IPS-20b (cell line): ENCODE measurements around the gene PTDSS2.

Experiments
- H3K27ac ChIP-seq: one replicate; pipeline ENCODE4 v1.5.1; 2013; ENCODE audit warnings: low read length
- H3K27me3 ChIP-seq: 2 replicates; pipeline ENCODE4 v1.6.1; 2013; ENCODE audit warnings: mild to moderate bottlenecking, low read length, inconsistent platforms; ENCODE audit not compliant: insufficient read depth
- H3K36me3 ChIP-seq: 2 replicates; pipeline ENCODE4 v1.6.1; 2013; ENCODE audit warnings: low read depth, mild to moderate bottlenecking, inconsistent platforms, low read length, moderate library complexity; ENCODE audit not compliant: insufficient read depth
- H3K4me1 ChIP-seq: 2 replicates; pipeline ENCODE4 v1.6.1; 2013; ENCODE audit warnings: mild to moderate bottlenecking, control low read depth, inconsistent platforms, low read length, moderate library complexity; ENCODE audit not compliant: insufficient read depth
- H3K4me3 ChIP-seq: 2 replicates; pipeline ENCODE4 v1.5.1; 2013; ENCODE audit warnings: mild to moderate bottlenecking, low read length, inconsistent platforms
- H3K9ac ChIP-seq: 2 replicates; pipeline ENCODE4 v1.6.1; 2013; ENCODE audit warnings: low read depth, mild to moderate bottlenecking, inconsistent platforms, low read length, moderate library complexity
- H3K9me3 ChIP-seq: 2 replicates; pipeline ENCODE4 v1.6.1; 2013; ENCODE audit warnings: mild to moderate bottlenecking, low read depth, low read length, inconsistent platforms; ENCODE audit not compliant: insufficient read depth

PTDSS2 gene

GRCh38 chr11:529728-530411, 79.8 kb downstream of the PTDSS2 start:
- Histone ChIP-seq H3K27ac (no peak overlapping the region), H3K4me1 (no peaks in the 10 kb centered on the region), H3K27me3 (no peaks in the 10 kb centered on the region), H3K4me3 (no peak overlapping the region), H3K9me3 (no peaks in the 10 kb centered on the region), H3K36me3 (peaks cover 18% of the 10 kb centered on the region; the same call in 1 of the 2 replicates), H3K9ac (no peak overlapping the region)

GRCh38 chr11:530960-531831, 81.1 kb downstream of the PTDSS2 start:
- H3K36me3 ChIP-seq, result peaks cover 18% of the 10 kb centered on the region; the same call in 1 of the 2 replicates

GRCh38 chr11:531919-532526, 81.9 kb downstream of the PTDSS2 start:
- Histone ChIP-seq H3K4me3 (no peak overlapping the region), H3K27ac (no peak overlapping the region), H3K9ac (no peak overlapping the region), H3K36me3 (peaks cover 18% of the 10 kb centered on the region; the same call in 1 of the 2 replicates), H3K4me1 (no peaks in the 10 kb centered on the region), H3K9me3 (no peaks in the 10 kb centered on the region), H3K27me3 (peaks cover 11% of the 10 kb centered on the region)

More at GRCh38 chr11:530960-531831, 81.1 kb downstream of the PTDSS2 start:
- Histone ChIP-seq H3K9ac (no peak overlapping the region), H3K9me3 (no peaks in the 10 kb centered on the region), H3K27ac (no peak overlapping the region), H3K4me1 (no peaks in the 10 kb centered on the region), H3K4me3 (no peak overlapping the region), H3K27me3 (peaks cover 3% of the 10 kb centered on the region; the same call in 1 of the 2 replicates)

- Histone ChIP-seq H3K9ac (no peak overlapping the region), H3K4me1 (peaks cover 1% of the 10 kb centered on the region; the same call in 1 of the 2 replicates), H3K27ac (no peak overlapping the region), H3K27me3 (peaks cover 16% of the 10 kb centered on the region), H3K4me3 (no peak overlapping the region), H3K36me3 (peaks cover 18% of the 10 kb centered on the region; the same call in 1 of the 2 replicates), H3K9me3 (no peaks in the 10 kb centered on the region)
Measured at GRCh38 chr11:532527-532985, 82.5 kb downstream of the PTDSS2 start.

GRCh38 chr11:532986-533585, 83.0 kb downstream of the PTDSS2 start:
- peaks cover 5% of the 10 kb centered on the region; the same call in 1 of the 2 replicates for H3K4me1 ChIP-seq
- H3K9me3 ChIP-seq, result no peaks in the 10 kb centered on the region
- H3K27ac ChIP-seq, result no peak overlapping the region
- peaks cover 18% of the 10 kb centered on the region; the same call in 1 of the 2 replicates for H3K36me3 ChIP-seq
- no peak overlapping the region for H3K9ac ChIP-seq
- peaks cover 22% of the 10 kb centered on the region for H3K27me3 ChIP-seq
- H3K4me3 ChIP-seq, result no peak overlapping the region

GRCh38 chr11:533586-534395, 83.7 kb downstream of the PTDSS2 start:
- Histone ChIP-seq H3K4me3 (peak overlapping the region; percentile 71; the same call in 1 of the 2 replicates), H3K9me3 (no peaks in the 10 kb centered on the region), H3K36me3 (peaks cover 18% of the 10 kb centered on the region; the same call in 1 of the 2 replicates), H3K27me3 (peaks cover 29% of the 10 kb centered on the region), H3K4me1 (peaks cover 5% of the 10 kb centered on the region; the same call in 1 of the 2 replicates), H3K9ac (no peak overlapping the region), H3K27ac (no peak overlapping the region)

GRCh38 chr11:534396-535209, 84.5 kb downstream of the PTDSS2 start:
- Histone ChIP-seq H3K27ac (no peak overlapping the region), H3K9me3 (no peaks in the 10 kb centered on the region)

GRCh38 chr11:535210-535518, 85.1 kb downstream of the PTDSS2 start:
- Histone ChIP-seq H3K36me3 (peaks cover 18% of the 10 kb centered on the region; the same call in 1 of the 2 replicates), H3K4me3 (peak overlapping the region; percentile 71; the same call in 1 of the 2 replicates), H3K9ac (no peak overlapping the region), H3K27ac (no peak overlapping the region), H3K4me1 (peaks cover 5% of the 10 kb centered on the region; the same call in 1 of the 2 replicates), H3K9me3 (no peaks in the 10 kb centered on the region), H3K27me3 (peaks cover 30% of the 10 kb centered on the region)

More at GRCh38 chr11:534396-535209, 84.5 kb downstream of the PTDSS2 start:
- Histone ChIP-seq H3K4me1 (peaks cover 5% of the 10 kb centered on the region; the same call in 1 of the 2 replicates), H3K27me3 (peaks cover 30% of the 10 kb centered on the region), H3K4me3 (peak overlapping the region; percentile 71), H3K9ac (peak overlapping the region; percentile 69), H3K36me3 (peaks cover 18% of the 10 kb centered on the region; the same call in 1 of the 2 replicates)

- peaks cover 18% of the 10 kb centered on the region; the same call in 1 of the 2 replicates for H3K36me3 ChIP-seq
- peaks cover 5% of the 10 kb centered on the region; the same call in 1 of the 2 replicates for H3K4me1 ChIP-seq
- peak within 1 kb of the TSS; percentile 72 for H3K4me3 ChIP-seq
- H3K27me3 ChIP-seq, result peaks cover 30% of the 10 kb centered on the region
- H3K27ac ChIP-seq, result no peak within 1 kb of the TSS
- peak within 1 kb of the TSS; percentile 69 for H3K9ac ChIP-seq
- H3K9me3 ChIP-seq, result no peaks in the 10 kb centered on the region
Measured at GRCh38 chr11:535519-536454, 85.7 kb downstream of the PTDSS2 start, which contains the start of gene HRAS. Gene HRAS, minus strand, starts transcription at chr11:535576.
